Breast epithelium (tissue), 3 donors: Measurements from ENCODE around the gene GATAD2B.

Experiments used
- CTCF ChIP-seq, 3 donors: fragments of 450-650 bp; IDR thresholded peaks; one replicate each; pipeline ENCODE4 v1.5.1; 2016 to 2017; ENCODE audit warnings: antibody characterized with exemption in 3 of 3, mild to moderate bottlenecking in 3 of 3, moderate library complexity in 3 of 3
- POLR2A ChIP-seq: fragments of 450-650 bp; IDR thresholded peaks from one replicate; pipeline ENCODE4 v1.6.1; 2016; ENCODE audit warnings: antibody characterized with exemption, mild to moderate bottlenecking, moderate library complexity
- POLR2AphosphoS5 ChIP-seq, 3 donors: sonication (generic); formaldehyde crosslinking; IDR thresholded peaks; one replicate each; pipeline ENCODE4 v1.6.1; 2017; ENCODE audit warnings: antibody characterized with exemption in 3 of 3

- TF ChIP-seq CTCF (IDR thresholded peaks at IDR 0.05) (no peak), POLR2A (no peak), POLR2AphosphoS5 (IDR thresholded peaks at IDR 0.05) (no peak)
Measured at GRCh38 chr1:153940756-153941155, 18.0 kb upstream of the GATAD2B start.
